ENCODE measurements around the gene LSM5.
A peak's percentile ranks its signal among the peaks of the same experiment; 100 is the strongest.

Gene LSM5

GRCh38 chr7:32496052-32496813 is 6.1 kb upstream of the LSM5 start:
- no peak for TF ChIP-seq CTCF (IDR thresholded peaks at IDR 0.05; ENCODE audit: low read length)
- TF ChIP-seq EZH2 (IDR thresholded peaks at IDR 0.05; ENCODE audit: borderline replicate concordance, low read length): no peak
- Histone ChIP-seq H3K4me3 (ENCODE audit: low read depth, low read length, poor library complexity, severe bottlenecking) (peak overlapping the region; percentile 77), H2AFZ (ENCODE audit: low read length) (no peak overlapping the region), H3K9me2 (ENCODE audit: low read depth, low read length) (no peaks in the 10 kb centered on the region), H3K9me3 (ENCODE audit: low read length) (no peaks in the 10 kb centered on the region), H4K20me1 (ENCODE audit: insufficient read depth, low read length) (no peaks in the 10 kb centered on the region), H3F3A (ENCODE audit: insufficient read depth, low read length) (peaks cover 8% of the 10 kb centered on the region; the same call in 1 of the 2 replicates), H3K4me1 (ENCODE audit: insufficient read depth, low read length, severe bottlenecking) (peaks cover 31% of the 10 kb centered on the region), H3K4me2 (ENCODE audit: low read length) (peak overlapping the region; percentile 86), H3K36me3 (ENCODE audit: insufficient read depth, low read length) (peaks cover 22% of the 10 kb centered on the region), H3K27me3 (ENCODE audit: insufficient read depth, low read length) (no peaks in the 10 kb centered on the region), H3K27ac (ENCODE audit: low read depth, low read length, poor library complexity, severe bottlenecking) (peak overlapping the region; percentile 62), H3K79me2 (ENCODE audit: insufficient read depth, low read length) (peaks cover 49% of the 10 kb centered on the region), H3K9ac (ENCODE audit: low read length) (peak overlapping the region; percentile 87)

- Histone ChIP-seq H4K20me1 (ENCODE audit: insufficient read depth, low read length) (no peaks in the 10 kb centered on the region), H3K4me2 (ENCODE audit: low read length) (peak within 1 kb of the TSS; percentile 100), H3K27me3 (ENCODE audit: insufficient read depth, low read length) (no peaks in the 10 kb centered on the region), H3K4me1 (ENCODE audit: insufficient read depth, low read length, severe bottlenecking) (peaks cover 27% of the 10 kb centered on the region), H3K36me3 (ENCODE audit: insufficient read depth, low read length) (peaks cover 21% of the 10 kb centered on the region), H3K4me3 (ENCODE audit: low read depth, low read length, poor library complexity, severe bottlenecking) (peak within 1 kb of the TSS; percentile 94), H2AFZ (ENCODE audit: low read length) (peak within 1 kb of the TSS; percentile 100), H3K27ac (ENCODE audit: low read depth, low read length, poor library complexity, severe bottlenecking) (peak within 1 kb of the TSS; percentile 62), H3K9ac (ENCODE audit: low read length) (peak within 1 kb of the TSS; percentile 95), H3F3A (ENCODE audit: insufficient read depth, low read length) (peaks cover 8% of the 10 kb centered on the region; the same call in 1 of the 2 replicates), H3K79me2 (ENCODE audit: insufficient read depth, low read length) (peaks cover 42% of the 10 kb centered on the region), H3K9me2 (ENCODE audit: low read depth, low read length) (no peaks in the 10 kb centered on the region), H3K9me3 (ENCODE audit: low read length) (no peaks in the 10 kb centered on the region)
- TF ChIP-seq CTCF (IDR thresholded peaks at IDR 0.05; ENCODE audit: low read length) (no peak), EZH2 (IDR thresholded peaks at IDR 0.05; ENCODE audit: borderline replicate concordance, low read length) (no peak)
Measured at GRCh38 chr7:32495298-32496051, 5.3 kb upstream of the LSM5 start, which contains the start of gene AVL9. TSS of gene AVL9 (plus strand) at chr7:32495489. CDS start at chr7:32495710, 221 bp downstream.

GRCh38 chr7:32494946-32495297 is 4.7 kb upstream of the LSM5 start:
- H3K4me1 ChIP-seq (ENCODE audit: insufficient read depth, low read length, severe bottlenecking): peaks cover 26% of the 10 kb centered on the region
- peaks cover 36% of the 10 kb centered on the region for H3K79me2 ChIP-seq (ENCODE audit: insufficient read depth, low read length)
- TF ChIP-seq EZH2 (IDR thresholded peaks at IDR 0.05; ENCODE audit: borderline replicate concordance, low read length): no peak
- TF ChIP-seq CTCF (IDR thresholded peaks at IDR 0.05; ENCODE audit: low read length): no peak
- H3K9me3 ChIP-seq (ENCODE audit: low read length): no peaks in the 10 kb centered on the region
- peaks cover 21% of the 10 kb centered on the region for H3K36me3 ChIP-seq (ENCODE audit: insufficient read depth, low read length)
- no peaks in the 10 kb centered on the region for H3K27me3 ChIP-seq (ENCODE audit: insufficient read depth, low read length)
- peak overlapping the region; percentile 34 for H3K27ac ChIP-seq (ENCODE audit: low read depth, low read length, poor library complexity, severe bottlenecking)
- H3K4me3 ChIP-seq (ENCODE audit: low read depth, low read length, poor library complexity, severe bottlenecking): peak overlapping the region; percentile 94
- H3K4me2 ChIP-seq (ENCODE audit: low read length): peak overlapping the region; percentile 100
- H3K9me2 ChIP-seq (ENCODE audit: low read depth, low read length): no peaks in the 10 kb centered on the region
- peaks cover 8% of the 10 kb centered on the region; the same call in 1 of the 2 replicates for H3F3A ChIP-seq (ENCODE audit: insufficient read depth, low read length)
- H2AFZ ChIP-seq (ENCODE audit: low read length): peak overlapping the region; percentile 100
- no peaks in the 10 kb centered on the region for H4K20me1 ChIP-seq (ENCODE audit: insufficient read depth, low read length)
- H3K9ac ChIP-seq (ENCODE audit: low read length): peak overlapping the region; percentile 95

Measured in OCI-LY1 (cell line).